HCT116 (cell line): Measurements from ENCODE around the gene VAMP3. TPM values are rescaled to one million over a fixed set of nuclear protein-coding genes. Genes with fewer than 3 reads are reported as not detected.

Source experiments
- ATAC-seq: fragments of 200-7000 bp; cut with Tn5 transposase; 2 replicates; pipeline ENCODE4 v1.9.1; 2020; ENCODE audit warnings: mild to moderate bottlenecking, moderate library complexity
- BruUV-seq: library from RNA; stranded (reverse); fragments of 400-500 nt; replicated peaks from 2 replicates; lab custom pipeline; 2021; lab: Mats Ljungman, UMichigan
- CTCF ChIA-PET: fragments of 300-600 bp; sonication (Branson Sonifier 250); formaldehyde crosslinking; loops from one replicate; lab custom pipeline; 2021; ENCODE audit warnings: antibody characterized with exemption; lab: Charles Lee
- POLR2A ChIA-PET: fragments of 300-600, 350-600 bp; sonication (Branson Sonifier 250); formaldehyde crosslinking; loops from one replicate; lab custom pipeline; 2021; ENCODE audit warnings: antibody characterized with exemption; lab: Charles Lee
- RAD21 ChIA-PET, 2 experiments: fragments of 300-600 bp; sonication (Branson Sonifier 250); formaldehyde crosslinking; loops; one replicate each; lab custom pipeline; 2023; ENCODE audit warnings: low total read pairs in 2 of 2; ENCODE audit not compliant: uncharacterized antibody in 2 of 2, unreplicated experiment in 2 of 2, low non-redundant PET in 1 of 2; lab: Charles Lee
- DNase-seq: peaks from one replicate; pipeline ENCODE4 v3.0.0-alpha.2; 2010; ENCODE audit warnings: low read depth, low spot score
- H2AFZ ChIP-seq: fragments of 200-600 bp; shearing (Covaris generic), sonication (generic); 2 replicates; pipeline ENCODE4 v1.6.1; 2017; ENCODE audit warnings: low read depth, mixed run types, mixed read lengths, antibody characterized with exemption, low read length; ENCODE audit not compliant: poor library complexity, severe bottlenecking
- H3K27ac ChIP-seq: 2 replicates; pipeline ENCODE4 v1.5.1; 2012; ENCODE audit warnings: low read depth, low read length
- H3K27me3 ChIP-seq: fragments of 200-600 bp; sonication (generic); 2 replicates; pipeline ENCODE4 v1.6.1; 2016; ENCODE audit warnings: mixed run types, low read length, mixed read lengths; ENCODE audit not compliant: insufficient read depth
- H3K36me3 ChIP-seq, 2 experiments: fragments of 200-500 bp in 1 of 2; fragments of 200-600 bp in 1 of 2; sonication (Bioruptor generic) in 1 of 2; sonication (generic) in 1 of 2; 2 replicates each; pipeline versions ENCODE4 v1.5.1 to v1.6.1; 2014 to 2016; ENCODE audit warnings: low read length in 2 of 2, inconsistent platforms in 1 of 2, mixed read lengths in 1 of 2, mixed run types in 1 of 2; ENCODE audit not compliant: insufficient read depth in 2 of 2, control insufficient read depth in 1 of 2
- H3K4me1 ChIP-seq, 2 experiments: fragments of 200-600 bp in 1 of 2; sonication (generic) in 1 of 2; 2 replicates each; pipeline versions ENCODE4 v1.5.1 to v1.6.1; 2012 to 2017; ENCODE audit warnings: low read length in 2 of 2, inconsistent platforms in 1 of 2, mild to moderate bottlenecking in 1 of 2, mixed read lengths in 1 of 2, mixed run types in 1 of 2, moderate library complexity in 1 of 2; ENCODE audit not compliant: insufficient read depth in 2 of 2, control insufficient read depth in 1 of 2
- H3K4me2 ChIP-seq: fragments of 200-600 bp; sonication (generic); 2 replicates; pipeline ENCODE4 v1.6.1; 2017; ENCODE audit warnings: mixed run types, low read length, mixed read lengths
- H3K4me3 ChIP-seq, 2 experiments: fragments of 200-600 bp in 1 of 2; sonication (generic) in 1 of 2; replicated peaks in 1 of 2; 2 replicates each; pipeline ENCODE4 v1.5.1; 2011 to 2016; ENCODE audit warnings: low read length in 2 of 2, control low read depth in 1 of 2, low read depth in 1 of 2, mild to moderate bottlenecking in 1 of 2, mixed read lengths in 1 of 2, mixed run types in 1 of 2
- H3K79me2 ChIP-seq: fragments of 200-600 bp; sonication (generic); 2 replicates; pipeline ENCODE4 v1.6.1; 2017; ENCODE audit warnings: mild to moderate bottlenecking, mixed run types, low read length, moderate library complexity, mixed read lengths; ENCODE audit not compliant: insufficient read depth
- H3K9ac ChIP-seq: fragments of 200-600 bp; sonication (generic); 2 replicates; pipeline ENCODE4 v1.6.1; 2016; ENCODE audit warnings: low read length, mixed read lengths
- H3K9me2 ChIP-seq: fragments of 200-600 bp; sonication (generic), shearing (Covaris generic); 2 replicates; pipeline ENCODE4 v1.6.1; 2017; ENCODE audit warnings: mixed run types, mild to moderate bottlenecking, moderate library complexity; ENCODE audit not compliant: insufficient read depth
- H3K9me3 ChIP-seq, 2 experiments: fragments of 200-500 bp in 1 of 2; fragments of 200-600 bp in 1 of 2; sonication (Bioruptor generic) in 1 of 2; sonication (generic) in 1 of 2; 2 replicates each; pipeline ENCODE4 v1.6.1; 2014 to 2017; ENCODE audit warnings: low read length in 2 of 2, mixed read lengths in 2 of 2, inconsistent platforms in 1 of 2, low read depth in 1 of 2, mild to moderate bottlenecking in 1 of 2, mixed run types in 1 of 2, moderate library complexity in 1 of 2; ENCODE audit not compliant: control insufficient read depth in 1 of 2, insufficient read depth in 1 of 2
- H4K20me1 ChIP-seq: fragments of 200-600 bp; sonication (generic), shearing (Covaris generic); 2 replicates; pipeline ENCODE4 v1.6.1; 2017; ENCODE audit warnings: mixed run types, mild to moderate bottlenecking, moderate library complexity; ENCODE audit not compliant: insufficient read depth
- CEBPB ChIP-seq: IDR thresholded peaks from 2 replicates; pipeline ENCODE4 v1.6.1; 2012; ENCODE audit warnings: low read depth
- EGR1 ChIP-seq: IDR thresholded peaks from 2 replicates; pipeline ENCODE4 v1.6.1; 2012; ENCODE audit warnings: low read depth
- ELF1 ChIP-seq: IDR thresholded peaks from 2 replicates; pipeline ENCODE4 v1.6.1; 2012; ENCODE audit warnings: low read depth, borderline replicate concordance
- EZH2phosphoT487 ChIP-seq: fragments of 200-600 bp; IDR thresholded peaks from 2 replicates; pipeline ENCODE4 v1.6.1; 2018; ENCODE audit warnings: antibody characterized with exemption, borderline replicate concordance
- POLR2A ChIP-seq: IDR thresholded peaks from 2 replicates; pipeline ENCODE4 v1.7.0; 2011; ENCODE audit warnings: borderline replicate concordance; ENCODE audit not compliant: insufficient read depth, insufficient read length; ENCODE audit errors: extremely low read depth
- RAD21 ChIP-seq: IDR thresholded peaks from 2 replicates; pipeline ENCODE4 v1.6.1; 2012; ENCODE audit warnings: low read depth, mild to moderate bottlenecking
- ZNF274 ChIP-seq: fragments of 200-500 bp; sonication (Bioruptor generic); IDR thresholded peaks from 2 replicates; pipeline ENCODE4 v1.6.1; 2014; ENCODE audit warnings: mild to moderate bottlenecking, low read depth, low read length, inconsistent platforms
- intact Hi-C: fragments of 100-400 bp; cut with micrococcal nuclease; formaldehyde crosslinking; loops from 2 replicates; pipeline ENCODE4 v1.10.0; 2022
- total RNA-seq: library from RNA; stranded (reverse); gene quantifications from one replicate; pipeline ENCODE4 v1.2.1, GENCODE V29; 2021; ENCODE audit not compliant: unreplicated experiment
- TF ChIP-seq, protein P1 (sequence below): IDR thresholded peaks from 2 replicates; pipeline ENCODE4 v1.6.1; 2012; ENCODE audit warnings: low read depth
- TF ChIP-seq, protein P2 (sequence below), 3 experiments: fragments of 200-600 bp in 1 of 3; sonication (generic) in 1 of 3; IDR thresholded peaks in 2 of 3; conservative IDR thresholded peaks in 1 of 3; 2 replicates each; pipeline ENCODE4 v1.5.1; 2012 to 2017; ENCODE audit warnings: low read depth in 2 of 3, low read length in 2 of 3, antibody characterized with exemption in 1 of 3, borderline replicate concordance in 1 of 3, control low read depth in 1 of 3, mild to moderate bottlenecking in 1 of 3, mixed read lengths in 1 of 3, mixed run types in 1 of 3, moderate library complexity in 1 of 3; ENCODE audit not compliant: insufficient read depth in 1 of 3
- TF ChIP-seq, protein P3 (sequence below): IDR thresholded peaks from 2 replicates; pipeline ENCODE4 v1.6.1; 2011; ENCODE audit warnings: mild to moderate bottlenecking, low read length, moderate library complexity; ENCODE audit not compliant: insufficient replicate concordance; ENCODE audit errors: extremely low read depth

The VAMP3 gene
- total RNA-seq, 1 experiment from 2014 or later, result 79.3 TPM

DNA sequence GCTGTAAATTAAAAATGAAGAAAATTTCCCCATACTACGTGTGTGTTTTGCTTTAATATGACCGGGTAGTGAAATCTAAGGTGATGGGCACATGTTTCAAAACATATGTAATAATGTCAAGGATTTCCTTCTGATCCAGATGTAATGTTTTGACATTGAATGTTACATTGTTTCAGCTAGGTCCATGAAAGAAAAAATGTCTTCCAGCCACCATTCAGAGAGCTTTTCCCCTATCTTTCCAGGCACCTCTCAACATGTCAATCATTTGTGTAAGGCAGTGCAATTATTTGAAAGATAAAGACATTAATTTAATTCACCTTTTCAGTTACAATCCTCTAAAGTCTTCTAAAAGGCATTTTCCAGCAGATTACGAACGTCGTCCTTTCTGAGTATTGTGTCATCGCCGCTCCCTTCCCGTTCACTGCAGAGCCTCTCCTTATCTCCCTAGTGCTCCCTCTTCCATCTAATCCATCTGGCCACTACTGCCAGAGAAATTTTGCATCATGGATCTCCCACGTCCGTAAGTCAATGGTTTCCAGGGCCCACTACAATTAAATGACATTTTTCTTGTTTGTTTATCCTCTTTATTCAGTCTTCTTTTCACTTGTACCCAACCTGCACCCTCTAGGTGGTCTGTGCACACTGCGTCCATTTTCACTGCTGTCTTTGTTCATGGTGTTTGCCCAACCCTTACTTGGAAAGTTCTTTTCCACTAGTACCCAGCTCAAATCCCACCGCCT is 1.3 kb upstream of the VAMP3 start:
- TF ChIP-seq, protein P1, sequence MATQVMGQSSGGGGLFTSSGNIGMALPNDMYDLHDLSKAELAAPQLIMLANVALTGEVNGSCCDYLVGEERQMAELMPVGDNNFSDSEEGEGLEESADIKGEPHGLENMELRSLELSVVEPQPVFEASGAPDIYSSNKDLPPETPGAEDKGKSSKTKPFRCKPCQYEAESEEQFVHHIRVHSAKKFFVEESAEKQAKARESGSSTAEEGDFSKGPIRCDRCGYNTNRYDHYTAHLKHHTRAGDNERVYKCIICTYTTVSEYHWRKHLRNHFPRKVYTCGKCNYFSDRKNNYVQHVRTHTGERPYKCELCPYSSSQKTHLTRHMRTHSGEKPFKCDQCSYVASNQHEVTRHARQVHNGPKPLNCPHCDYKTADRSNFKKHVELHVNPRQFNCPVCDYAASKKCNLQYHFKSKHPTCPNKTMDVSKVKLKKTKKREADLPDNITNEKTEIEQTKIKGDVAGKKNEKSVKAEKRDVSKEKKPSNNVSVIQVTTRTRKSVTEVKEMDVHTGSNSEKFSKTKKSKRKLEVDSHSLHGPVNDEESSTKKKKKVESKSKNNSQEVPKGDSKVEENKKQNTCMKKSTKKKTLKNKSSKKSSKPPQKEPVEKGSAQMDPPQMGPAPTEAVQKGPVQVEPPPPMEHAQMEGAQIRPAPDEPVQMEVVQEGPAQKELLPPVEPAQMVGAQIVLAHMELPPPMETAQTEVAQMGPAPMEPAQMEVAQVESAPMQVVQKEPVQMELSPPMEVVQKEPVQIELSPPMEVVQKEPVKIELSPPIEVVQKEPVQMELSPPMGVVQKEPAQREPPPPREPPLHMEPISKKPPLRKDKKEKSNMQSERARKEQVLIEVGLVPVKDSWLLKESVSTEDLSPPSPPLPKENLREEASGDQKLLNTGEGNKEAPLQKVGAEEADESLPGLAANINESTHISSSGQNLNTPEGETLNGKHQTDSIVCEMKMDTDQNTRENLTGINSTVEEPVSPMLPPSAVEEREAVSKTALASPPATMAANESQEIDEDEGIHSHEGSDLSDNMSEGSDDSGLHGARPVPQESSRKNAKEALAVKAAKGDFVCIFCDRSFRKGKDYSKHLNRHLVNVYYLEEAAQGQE, result no peak
- no peak for TF ChIP-seq RAD21
- TF ChIP-seq EGR1, result no peak
- TF ChIP-seq ELF1, result no peak
- TF ChIP-seq CEBPB, result no peak
- TF ChIP-seq POLR2A, result no peak
- TF ChIP-seq EZH2phosphoT487, result no peak
- TF ChIP-seq, protein P2, sequence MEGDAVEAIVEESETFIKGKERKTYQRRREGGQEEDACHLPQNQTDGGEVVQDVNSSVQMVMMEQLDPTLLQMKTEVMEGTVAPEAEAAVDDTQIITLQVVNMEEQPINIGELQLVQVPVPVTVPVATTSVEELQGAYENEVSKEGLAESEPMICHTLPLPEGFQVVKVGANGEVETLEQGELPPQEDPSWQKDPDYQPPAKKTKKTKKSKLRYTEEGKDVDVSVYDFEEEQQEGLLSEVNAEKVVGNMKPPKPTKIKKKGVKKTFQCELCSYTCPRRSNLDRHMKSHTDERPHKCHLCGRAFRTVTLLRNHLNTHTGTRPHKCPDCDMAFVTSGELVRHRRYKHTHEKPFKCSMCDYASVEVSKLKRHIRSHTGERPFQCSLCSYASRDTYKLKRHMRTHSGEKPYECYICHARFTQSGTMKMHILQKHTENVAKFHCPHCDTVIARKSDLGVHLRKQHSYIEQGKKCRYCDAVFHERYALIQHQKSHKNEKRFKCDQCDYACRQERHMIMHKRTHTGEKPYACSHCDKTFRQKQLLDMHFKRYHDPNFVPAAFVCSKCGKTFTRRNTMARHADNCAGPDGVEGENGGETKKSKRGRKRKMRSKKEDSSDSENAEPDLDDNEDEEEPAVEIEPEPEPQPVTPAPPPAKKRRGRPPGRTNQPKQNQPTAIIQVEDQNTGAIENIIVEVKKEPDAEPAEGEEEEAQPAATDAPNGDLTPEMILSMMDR (IDR thresholded peaks at IDR 0.05 in 2 of 3, conservative IDR thresholded peaks at IDR 0.05 in 1 of 3; ENCODE audit: borderline replicate concordance in 1 of 3, insufficient read depth in 1 of 3, low read depth in 2 of 3, low read length in 2 of 3), result no peak
- no peak for TF ChIP-seq ZNF274
- TF ChIP-seq, protein P3, sequence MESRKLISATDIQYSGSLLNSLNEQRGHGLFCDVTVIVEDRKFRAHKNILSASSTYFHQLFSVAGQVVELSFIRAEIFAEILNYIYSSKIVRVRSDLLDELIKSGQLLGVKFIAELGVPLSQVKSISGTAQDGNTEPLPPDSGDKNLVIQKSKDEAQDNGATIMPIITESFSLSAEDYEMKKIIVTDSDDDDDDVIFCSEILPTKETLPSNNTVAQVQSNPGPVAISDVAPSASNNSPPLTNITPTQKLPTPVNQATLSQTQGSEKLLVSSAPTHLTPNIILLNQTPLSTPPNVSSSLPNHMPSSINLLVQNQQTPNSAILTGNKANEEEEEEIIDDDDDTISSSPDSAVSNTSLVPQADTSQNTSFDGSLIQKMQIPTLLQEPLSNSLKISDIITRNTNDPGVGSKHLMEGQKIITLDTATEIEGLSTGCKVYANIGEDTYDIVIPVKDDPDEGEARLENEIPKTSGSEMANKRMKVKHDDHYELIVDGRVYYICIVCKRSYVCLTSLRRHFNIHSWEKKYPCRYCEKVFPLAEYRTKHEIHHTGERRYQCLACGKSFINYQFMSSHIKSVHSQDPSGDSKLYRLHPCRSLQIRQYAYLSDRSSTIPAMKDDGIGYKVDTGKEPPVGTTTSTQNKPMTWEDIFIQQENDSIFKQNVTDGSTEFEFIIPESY, result no peak
- TF ChIP-seq, all 23 proteins: peak for 0
- H3K79me2 ChIP-seq, result peaks cover 36% of the 10 kb centered on the region
- H3K9ac ChIP-seq, result no peak overlapping the region
- ATAC-seq, result no peak
- no peak for DNase-seq
- no peak overlapping the region for H2AFZ ChIP-seq
- no peaks in the 10 kb centered on the region for H3K9me3 ChIP-seq
- no TSS peak for BruUV-seq
- ChIA-PET CTCF (interaction anchor here (1.3 kb wide), 1 partner anchor 14 kb away, joined by 4 read pairs; no protein-coding TSS in a partner anchor), POLR2A (no interaction called here), RAD21 (no interaction called here)
- H3K9me2 ChIP-seq, result no peaks in the 10 kb centered on the region
- H3K4me3 ChIP-seq, result no peak overlapping the region
- no peaks in the 10 kb centered on the region for H3K27me3 ChIP-seq
- intact Hi-C loops, result no loop called here
- H3K36me3 ChIP-seq, result peaks cover 0 to 15% of the 10 kb centered on the region in 2 experiments; a peak in 2 of 4 replicates
- no peak overlapping the region; the same call in 1 of the 2 replicates for H3K4me2 ChIP-seq
- H3K4me1 ChIP-seq, result peaks cover 4 to 12% of the 10 kb centered on the region in 2 experiments; a peak in 3 of 4 replicates
- H4K20me1 ChIP-seq, result no peaks in the 10 kb centered on the region
- no peak overlapping the region for H3K27ac ChIP-seq
